Measurements from ENCODE around the gene SNX2. TPM values are rescaled to one million over a fixed set of nuclear protein-coding genes. Genes with fewer than 3 reads are reported as not detected.

Gene SNX2
- total and polyA plus RNA-seq, 4 donors, result 25.5 to 57.0 (median 34.3) TPM

GRCh38 chr5:122871661-122872060, 96.8 kb downstream of the SNX2 start:
- TF ChIP-seq CTCF (IDR thresholded peaks at IDR 0.05; ENCODE audit: low read depth, low read length, missing input control), result no peak
- no peak for TF ChIP-seq HNF4A (conservative IDR thresholded peaks at IDR 0.05)
- no peaks in the 10 kb centered on the region for H3K9me3 ChIP-seq (ENCODE audit: control insufficient read depth in 4 of 4, low read length in 3 of 4)
- WGBS, result 91% methylated on average over 8 of the region's 8 CpGs
- H3K4me1 ChIP-seq (ENCODE audit: control insufficient read depth in 4 of 4, insufficient read depth in 4 of 4, low read length in 3 of 4), result no peaks in the 10 kb centered on the region
- H3K27me3 ChIP-seq (ENCODE audit: control insufficient read depth in 4 of 4, insufficient read depth in 4 of 4, low read length in 3 of 4), result no peaks in the 10 kb centered on the region
- H3K9ac ChIP-seq (ENCODE audit: low read depth in 1 of 2, low read length in 2 of 2), result no peak overlapping the region
- H3K27ac ChIP-seq (ENCODE audit: low read depth in 1 of 2, low read length in 2 of 2), result no peak overlapping the region
- no peak for DNase-seq (ENCODE audit: low spot score)
- H3K4me3 ChIP-seq (ENCODE audit: low read depth in 1 of 3, low read length in 3 of 3), result no peak overlapping the region
- H3K36me3 ChIP-seq (ENCODE audit: control insufficient read depth in 4 of 4, insufficient read depth in 3 of 4, low read depth in 1 of 4, low read length in 3 of 4), result no peaks in the 10 kb centered on the region

- H3K36me3 ChIP-seq (ENCODE audit: control insufficient read depth in 4 of 4, insufficient read depth in 3 of 4, low read depth in 1 of 4, low read length in 3 of 4), result no peaks in the 10 kb centered on the region
- WGBS, result 87% methylated on average over 4 of the region's 4 CpGs
- no peak for DNase-seq (ENCODE audit: low spot score)
- no peak overlapping the region for H3K9ac ChIP-seq (ENCODE audit: low read depth in 1 of 2, low read length in 2 of 2)
- no peaks in the 10 kb centered on the region for H3K27me3 ChIP-seq (ENCODE audit: control insufficient read depth in 4 of 4, insufficient read depth in 4 of 4, low read length in 3 of 4)
- no peaks in the 10 kb centered on the region for H3K4me1 ChIP-seq (ENCODE audit: control insufficient read depth in 4 of 4, insufficient read depth in 4 of 4, low read length in 3 of 4)
- H3K9me3 ChIP-seq (ENCODE audit: control insufficient read depth in 4 of 4, low read length in 3 of 4), result no peaks in the 10 kb centered on the region
- no peak overlapping the region for H3K4me3 ChIP-seq (ENCODE audit: low read depth in 1 of 3, low read length in 3 of 3)
- no peak for TF ChIP-seq TAF1 (conservative IDR thresholded peaks at IDR 0.05)
- peak; percentile 28 for TF ChIP-seq NR2F2 (IDR thresholded peaks at IDR 0.05)
- no peak for TF ChIP-seq YY1 (IDR thresholded peaks at IDR 0.05)
- no peak for TF ChIP-seq JUND (IDR thresholded peaks at IDR 0.05)
- no peak for TF ChIP-seq EGR1 (IDR thresholded peaks at IDR 0.05; ENCODE audit: low read depth in 2 of 2)
- H3K27ac ChIP-seq (ENCODE audit: low read depth in 1 of 2, low read length in 2 of 2), result no peak overlapping the region
These were observed 99.4 kb downstream of the SNX2 start for GRCh38 chr5:122874179-122874875.

GRCh38 chr5:122877518-122877917, 102.6 kb downstream of the SNX2 start:
- H3K27ac ChIP-seq (ENCODE audit: low read depth in 1 of 2, low read length in 2 of 2), result no peak overlapping the region
- TF ChIP-seq HNF4A (conservative IDR thresholded peaks at IDR 0.05), result no peak
- H3K4me3 ChIP-seq (ENCODE audit: low read depth in 1 of 3, low read length in 3 of 3), result no peak overlapping the region
- no peaks in the 10 kb centered on the region for H3K4me1 ChIP-seq (ENCODE audit: control insufficient read depth in 4 of 4, insufficient read depth in 4 of 4, low read length in 3 of 4)
- WGBS, result 83% methylated on average over 2 of the region's 2 CpGs
- H3K9me3 ChIP-seq (ENCODE audit: control insufficient read depth in 4 of 4, low read length in 3 of 4), result no peaks in the 10 kb centered on the region
- DNase-seq (ENCODE audit: low spot score), result no peak
- H3K9ac ChIP-seq (ENCODE audit: low read depth in 1 of 2, low read length in 2 of 2), result no peak overlapping the region
- H3K27me3 ChIP-seq (ENCODE audit: control insufficient read depth in 4 of 4, insufficient read depth in 4 of 4, low read length in 3 of 4), result no peaks in the 10 kb centered on the region
- no peaks in the 10 kb centered on the region for H3K36me3 ChIP-seq (ENCODE audit: control insufficient read depth in 4 of 4, insufficient read depth in 3 of 4, low read depth in 1 of 4, low read length in 3 of 4)

GRCh38 chr5:122879076-122879475, 104.2 kb downstream of the SNX2 start:
- no peaks in the 10 kb centered on the region for H3K4me1 ChIP-seq (ENCODE audit: control insufficient read depth in 4 of 4, insufficient read depth in 4 of 4, low read length in 3 of 4)
- no peak overlapping the region for H3K4me3 ChIP-seq (ENCODE audit: low read depth in 1 of 3, low read length in 3 of 3)
- over 99% methylated on average over 3 of the region's 3 CpGs for WGBS
- no peak for TF ChIP-seq GABPA (IDR thresholded peaks at IDR 0.05 in 1 of 2, conservative IDR thresholded peaks at IDR 0.05 in 1 of 2)
- no peak for TF ChIP-seq TAF1 (conservative IDR thresholded peaks at IDR 0.05)
- TF ChIP-seq EGR1 (IDR thresholded peaks at IDR 0.05; ENCODE audit: low read depth in 2 of 2), result no peak
- TF ChIP-seq RXRA (IDR thresholded peaks at IDR 0.05), result no peak
- TF ChIP-seq RAD21 (IDR thresholded peaks at IDR 0.05), result no peak
- no peak for TF ChIP-seq FOXA2 (IDR thresholded peaks at IDR 0.05)
- no peak for TF ChIP-seq ATF3 (IDR thresholded peaks at IDR 0.05)
- TF ChIP-seq MAX (IDR thresholded peaks at IDR 0.05), result no peak
- DNase-seq (ENCODE audit: low spot score), result no peak
- no peaks in the 10 kb centered on the region for H3K36me3 ChIP-seq (ENCODE audit: control insufficient read depth in 4 of 4, insufficient read depth in 3 of 4, low read depth in 1 of 4, low read length in 3 of 4)
- H3K9ac ChIP-seq (ENCODE audit: low read depth in 1 of 2, low read length in 2 of 2), result no peak overlapping the region
- H3K9me3 ChIP-seq (ENCODE audit: control insufficient read depth in 4 of 4, low read length in 3 of 4), result no peaks in the 10 kb centered on the region
- no peak overlapping the region for H3K27ac ChIP-seq (ENCODE audit: low read depth in 1 of 2, low read length in 2 of 2)
- H3K27me3 ChIP-seq (ENCODE audit: control insufficient read depth in 4 of 4, insufficient read depth in 4 of 4, low read length in 3 of 4), result no peaks in the 10 kb centered on the region
